B cell (primary cell): Measurements from ENCODE around the gene CC2D2A. TPM values are rescaled to one million over a fixed set of nuclear protein-coding genes. Genes with fewer than 3 reads are reported as not detected.

ENCODE experiments used
- ATAC-seq: fragments of 200-7000 bp; cut with Tn5 transposase; one replicate; pipeline ENCODE4 v1.10.0; 2021; ENCODE audit warnings: low read depth, mild to moderate bottlenecking, moderate number of reproducible peaks, moderate library complexity
- CTCF ChIA-PET: fragments of 350-600 bp; sonication (Branson Sonifier 250); formaldehyde crosslinking; loops from one replicate; lab custom pipeline; 2021; ENCODE audit warnings: antibody characterized with exemption, inconsistent platforms; lab: Charles Lee
- POLR2A ChIA-PET: fragments of 350-600 bp; sonication (Branson Sonifier 250); formaldehyde crosslinking; loops from one replicate; lab custom pipeline; 2021; ENCODE audit warnings: antibody characterized with exemption; lab: Charles Lee
- DNase-seq: peaks from one replicate; pipeline ENCODE4 v3.0.0; 2013
- H2AFZ ChIP-seq: 2 replicates; pipeline ENCODE4 v1.6.1; 2012; ENCODE audit warnings: mild to moderate bottlenecking, low read depth, low read length; ENCODE audit not compliant: insufficient read depth, poor library complexity, severe bottlenecking
- H3K27ac ChIP-seq, 2 donors: 1 replicate in 1 of 2; 2 replicates in 1 of 2; pipeline ENCODE4 v1.5.1; 2012 to 2013; ENCODE audit warnings: low read length in 2 of 2, mild to moderate bottlenecking in 2 of 2, moderate library complexity in 1 of 2
- H3K27me3 ChIP-seq, 4 experiments: fragments of 200-600 bp in 1 of 4; sonication (generic) in 1 of 4; replicated peaks in 1 of 4; 1 replicate in 2 of 4; 2 replicates in 2 of 4; pipeline versions ENCODE4 v1.6.1 to v1.7.0; 2013 to 2016; ENCODE audit warnings: low read length in 3 of 4, mild to moderate bottlenecking in 2 of 4, mixed read lengths in 1 of 4, moderate library complexity in 1 of 4; ENCODE audit not compliant: insufficient read depth in 4 of 4, control insufficient read depth in 3 of 4; ENCODE audit errors: control extremely low read depth in 1 of 4
- H3K36me3 ChIP-seq, 2 experiments: replicated peaks in 1 of 2; 1 replicate in 1 of 2; 2 replicates in 1 of 2; pipeline versions ENCODE4 v1.6.1 to v1.7.1; 2013; ENCODE audit warnings: low read length in 1 of 2; ENCODE audit not compliant: insufficient read depth in 2 of 2, control insufficient read depth in 1 of 2; ENCODE audit errors: control extremely low read depth in 1 of 2, extremely low read depth in 1 of 2
- H3K4me1 ChIP-seq, 2 donors: fragments of 200-600 bp in 1 of 2; sonication (generic) in 1 of 2; 1 replicate in 1 of 2; 2 replicates in 1 of 2; pipeline versions ENCODE4 v1.5.1 to v1.6.1; 2013 to 2017; ENCODE audit warnings: low read length in 2 of 2; ENCODE audit not compliant: control insufficient read depth in 2 of 2, insufficient read depth in 2 of 2
- H3K4me2 ChIP-seq: replicated peaks from 2 replicates; pipeline ENCODE3; 2012; ENCODE audit warnings: mild to moderate bottlenecking, low read depth, low read length; ENCODE audit not compliant: poor library complexity, severe bottlenecking
- H3K4me3 ChIP-seq, 5 experiments: fragments of 200-600 bp in 1 of 5; sonication (generic) in 1 of 5; 1 replicate in 3 of 5; 2 replicates in 2 of 5; pipeline versions ENCODE4 v1.5.1 to v1.7.0; 2011 to 2016; ENCODE audit warnings: low read length in 4 of 5, mild to moderate bottlenecking in 4 of 5, low read depth in 2 of 5, control low read depth in 1 of 5, moderate library complexity in 1 of 5; ENCODE audit not compliant: insufficient read depth in 1 of 5; ENCODE audit errors: control extremely low read depth in 1 of 5, extremely low read depth in 1 of 5
- H3K79me2 ChIP-seq: fragments of 200-600 bp; sonication (generic); one replicate; pipeline ENCODE4 v1.6.0; 2016; ENCODE audit warnings: low read length; ENCODE audit not compliant: control insufficient read depth, insufficient read depth
- H3K9ac ChIP-seq: fragments of 200-600 bp; sonication (generic); 2 replicates; pipeline ENCODE4 v1.6.1; 2017; ENCODE audit warnings: mild to moderate bottlenecking, low read length, moderate library complexity
- H3K9me3 ChIP-seq, 3 donors: one replicate each; pipeline versions ENCODE4 v1.6.1 to v1.7.1; 2013; ENCODE audit warnings: low read length in 2 of 3; ENCODE audit not compliant: control insufficient read depth in 2 of 3, insufficient read depth in 1 of 3; ENCODE audit errors: control extremely low read depth in 1 of 3
- H4K20me1 ChIP-seq: 2 replicates; pipeline ENCODE4 v1.6.0; 2012; ENCODE audit warnings: mild to moderate bottlenecking, low read length; ENCODE audit not compliant: insufficient read depth, control insufficient read depth, poor library complexity, severe bottlenecking
- H3K27ac Mint-ChIP-seq: one replicate; pipeline ENCODE4 v1.8.0; 2021; ENCODE audit warnings: mixed read lengths
- H3K27me3 Mint-ChIP-seq: one replicate; pipeline ENCODE4 v1.8.0; 2021; ENCODE audit warnings: mixed read lengths
- H3K4me1 Mint-ChIP-seq: one replicate; pipeline ENCODE4 v1.8.0; 2021; ENCODE audit warnings: mixed read lengths
- H3K4me3 Mint-ChIP-seq: one replicate; pipeline ENCODE4 v1.8.0; 2021; ENCODE audit warnings: mixed read lengths
- H3K9me3 Mint-ChIP-seq: one replicate; pipeline ENCODE4 v1.8.0; 2022; ENCODE audit warnings: mixed read lengths; ENCODE audit not compliant: insufficient read depth
- CTCF ChIP-seq: fragments of 200-600 bp; IDR thresholded peaks from one replicate; pipeline ENCODE4 v1.8.0; 2022; ENCODE audit warnings: antibody characterized with exemption, mild to moderate bottlenecking
- EZH2 ChIP-seq: IDR thresholded peaks from 2 replicates; pipeline ENCODE4 v1.6.1; 2012; ENCODE audit warnings: borderline replicate concordance, low read depth, mild to moderate bottlenecking, moderate library complexity, low read length; ENCODE audit not compliant: insufficient read depth, poor library complexity, severe bottlenecking
- WGBS: methylation state at CpG from one replicate; pipeline ENCODE4 v1.1.5; 2013; ENCODE audit warnings: missing lambda C conversion rate; ENCODE audit not compliant: insufficient coverage; 5-methylcytosine and 5-hydroxymethylcytosine counted together
- intact Hi-C: fragments of 100-400 bp; cut with micrococcal nuclease; formaldehyde crosslinking; loops from one replicate; pipeline ENCODE4 v1.10.0; 2022
- polyA plus RNA-seq: library from polyadenylated mRNA; depleted of rRNA; stranded (reverse); fragments of >200 nt; gene quantifications from 2 replicates; pipeline ENCODE4 v1.2.3, GENCODE V29; 2012
- total RNA-seq, 2 donors: library from RNA; stranded (reverse); fragments of 120-200 nt in 1 of 2; gene quantifications; 1 replicate in 1 of 2; 2 replicates in 1 of 2; pipeline versions ENCODE4 v1.2.3 to v1.2.4, GENCODE V29; 2013 to 2022

CC2D2A gene
- total and polyA plus RNA-seq, 2 donors (not counting 1 experiment from before 2014, with no cell fraction given): not detected

- Histone ChIP-seq H3K79me2 (no peaks in the 10 kb centered on the region), H3K4me3 (no peak overlapping the region), H3K9me3 (peaks cover 0 to 8% (median 4%) of the 10 kb centered on the region in 3 donors), H3K4me2 (no peak overlapping the region), H3K9ac (no peak overlapping the region), H3K4me1 (no peaks in the 10 kb centered on the region), H4K20me1 (no peaks in the 10 kb centered on the region), H3K27ac (no peak overlapping the region), H3K27me3 (no peaks in the 10 kb centered on the region), H2AFZ (no peak overlapping the region), H3K36me3 (no peaks in the 10 kb centered on the region)
- DNase-seq (no peak), ATAC-seq (no peak)
- Mint-ChIP-seq H3K4me3 (no peak overlapping the region), H3K9me3 (peaks cover 37% of the 10 kb centered on the region), H3K27me3 (peaks cover 8% of the 10 kb centered on the region), H3K27ac (no peak overlapping the region), H3K4me1 (no peaks in the 10 kb centered on the region)
- intact Hi-C loops: no loop called here
- ChIA-PET CTCF (no interaction called here), POLR2A (no interaction called here)
- no peak for TF ChIP-seq CTCF
- TF ChIP-seq EZH2: no peak
These were observed 18.5 kb downstream of the CC2D2A start for GRCh38 chr4:15488136-15488535.

- Histone ChIP-seq H3K9me3 (peaks cover 0 to 8% (median 4%) of the 10 kb centered on the region in 3 donors), H3K27ac (no peak overlapping the region), H3K27me3 (no peaks in the 10 kb centered on the region), H4K20me1 (no peaks in the 10 kb centered on the region), H3K4me1 (no peaks in the 10 kb centered on the region), H2AFZ (no peak overlapping the region), H3K4me2 (no peak overlapping the region), H3K79me2 (no peaks in the 10 kb centered on the region), H3K36me3 (no peaks in the 10 kb centered on the region), H3K9ac (no peak overlapping the region), H3K4me3 (no peak overlapping the region)
- ChIA-PET POLR2A (no interaction called here), CTCF (no interaction called here)
- no peak overlapping the region for H3K27ac Mint-ChIP-seq
- DNase-seq (no peak), ATAC-seq (no peak)
- intact Hi-C loops: no loop called here
- 97% methylated on average over 4 of the region's 6 CpGs for WGBS
- TF ChIP-seq CTCF: no peak
- no peak for TF ChIP-seq EZH2
- H3K4me3 Mint-ChIP-seq: no peak overlapping the region
- peaks cover 6% of the 10 kb centered on the region for H3K27me3 Mint-ChIP-seq
- H3K9me3 Mint-ChIP-seq: peaks cover 37% of the 10 kb centered on the region
- H3K4me1 Mint-ChIP-seq: no peaks in the 10 kb centered on the region
These were observed 19.2 kb downstream of the CC2D2A start for GRCh38 chr4:15488658-15489470.
